ENCODE measurements around the gene PCDHA7.
"Not testable (repeated sequence)": the region's sequence is repeated elsewhere in the genome, so short reads cannot be mapped to it uniquely, and the experiment has no call there.

Gene PCDHA7

DNA sequence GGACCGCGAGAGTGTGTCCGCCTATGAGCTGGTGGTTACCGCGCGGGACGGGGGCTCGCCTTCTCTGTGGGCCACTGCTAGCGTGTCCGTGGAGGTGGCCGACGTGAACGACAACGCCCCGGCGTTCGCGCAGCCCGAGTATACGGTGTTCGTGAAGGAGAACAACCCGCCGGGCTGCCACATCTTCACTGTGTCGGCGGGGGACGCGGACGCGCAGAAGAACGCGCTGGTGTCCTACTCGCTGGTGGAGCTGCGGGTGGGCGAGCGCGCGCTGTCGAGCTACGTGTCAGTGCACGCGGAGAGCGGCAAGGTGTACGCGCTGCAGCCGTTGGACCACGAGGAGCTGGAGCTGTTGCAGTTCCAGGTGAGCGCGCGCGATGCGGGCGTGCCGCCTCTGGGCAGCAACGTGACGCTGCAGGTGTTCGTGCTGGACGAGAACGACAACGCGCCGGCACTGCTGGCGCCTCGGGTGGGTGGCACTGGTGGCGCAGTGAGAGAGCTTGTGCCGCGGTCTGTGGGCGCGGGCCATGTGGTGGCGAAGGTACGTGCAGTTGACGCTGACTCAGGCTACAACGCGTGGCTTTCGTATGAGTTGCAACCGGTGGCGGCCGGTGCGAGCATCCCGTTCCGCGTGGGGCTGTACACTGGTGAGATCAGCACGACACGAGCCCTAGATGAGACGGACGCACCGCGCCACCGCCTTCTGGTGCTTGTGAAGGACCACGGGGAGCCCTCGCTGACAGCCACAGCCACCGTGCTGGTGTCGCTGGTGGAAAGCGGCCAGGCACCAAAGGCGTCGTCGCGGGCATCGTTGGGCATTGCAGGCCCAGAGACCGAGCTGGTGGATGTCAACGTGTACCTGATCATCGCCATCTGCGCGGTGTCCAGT, 1.8 kb downstream of the PCDHA7 start:
- Mint-ChIP-seq H3K4me3 (no peak overlapping the region), H3K27ac (no peak overlapping the region), H3K27me3 (ENCODE audit: low read depth, poor library complexity) (no peaks in the 10 kb centered on the region), H3K4me1 (no peaks in the 10 kb centered on the region), H3K36me3 (ENCODE audit: low read depth) (peaks cover 85% of the 10 kb centered on the region), H3K9me3 (peaks cover 88% of the 10 kb centered on the region)
- DNase-seq = no peak
- TF ChIP-seq, protein P1, sequence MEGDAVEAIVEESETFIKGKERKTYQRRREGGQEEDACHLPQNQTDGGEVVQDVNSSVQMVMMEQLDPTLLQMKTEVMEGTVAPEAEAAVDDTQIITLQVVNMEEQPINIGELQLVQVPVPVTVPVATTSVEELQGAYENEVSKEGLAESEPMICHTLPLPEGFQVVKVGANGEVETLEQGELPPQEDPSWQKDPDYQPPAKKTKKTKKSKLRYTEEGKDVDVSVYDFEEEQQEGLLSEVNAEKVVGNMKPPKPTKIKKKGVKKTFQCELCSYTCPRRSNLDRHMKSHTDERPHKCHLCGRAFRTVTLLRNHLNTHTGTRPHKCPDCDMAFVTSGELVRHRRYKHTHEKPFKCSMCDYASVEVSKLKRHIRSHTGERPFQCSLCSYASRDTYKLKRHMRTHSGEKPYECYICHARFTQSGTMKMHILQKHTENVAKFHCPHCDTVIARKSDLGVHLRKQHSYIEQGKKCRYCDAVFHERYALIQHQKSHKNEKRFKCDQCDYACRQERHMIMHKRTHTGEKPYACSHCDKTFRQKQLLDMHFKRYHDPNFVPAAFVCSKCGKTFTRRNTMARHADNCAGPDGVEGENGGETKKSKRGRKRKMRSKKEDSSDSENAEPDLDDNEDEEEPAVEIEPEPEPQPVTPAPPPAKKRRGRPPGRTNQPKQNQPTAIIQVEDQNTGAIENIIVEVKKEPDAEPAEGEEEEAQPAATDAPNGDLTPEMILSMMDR (IDR thresholded peaks at IDR 0.05) = no peak

DNA sequence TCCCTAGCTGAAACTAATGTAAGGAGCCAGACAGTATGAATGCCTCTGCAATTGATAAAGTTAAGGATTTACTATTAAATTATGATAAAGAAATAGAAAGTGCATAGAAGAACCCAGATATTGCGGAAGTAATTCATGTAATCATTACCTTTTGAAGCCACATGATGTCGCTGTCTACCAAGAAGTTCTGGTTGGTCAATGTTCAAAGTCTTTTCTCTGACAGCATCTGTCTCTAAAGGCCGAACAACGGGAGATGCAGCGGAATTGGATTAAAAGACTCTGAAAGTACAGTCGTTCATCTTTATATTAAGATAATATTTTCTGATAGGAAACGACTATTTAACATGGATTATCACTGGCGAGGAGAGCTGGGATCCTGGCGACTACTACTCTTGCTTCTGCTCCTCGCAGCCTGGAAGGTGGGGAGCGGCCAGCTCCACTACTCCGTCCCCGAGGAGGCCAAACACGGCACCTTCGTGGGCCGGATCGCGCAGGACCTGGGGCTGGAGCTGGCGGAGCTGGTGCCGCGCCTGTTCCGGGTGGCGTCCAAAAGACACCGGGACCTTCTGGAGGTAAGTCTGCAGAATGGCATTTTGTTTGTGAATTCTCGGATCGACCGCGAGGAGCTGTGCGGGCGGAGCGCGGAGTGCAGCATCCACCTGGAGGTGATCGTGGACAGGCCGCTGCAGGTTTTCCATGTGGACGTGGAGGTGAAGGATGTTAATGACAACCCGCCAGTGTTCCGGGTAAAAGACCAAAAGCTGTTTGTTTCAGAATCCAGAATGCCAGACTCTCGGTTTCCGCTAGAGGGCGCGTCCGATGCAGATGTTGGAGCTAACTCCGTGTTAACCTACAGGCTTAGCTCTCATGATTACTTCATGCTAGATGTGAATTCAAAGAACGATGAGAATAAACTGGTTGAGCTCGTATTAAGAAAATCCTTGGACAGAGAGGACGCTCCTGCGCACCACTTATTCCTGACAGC, 7.2 kb downstream of the PCDHA7 start, which contains the start of gene PCDHA8:
Gene PCDHA8, plus strand, starts transcription at position 210 of the 985 bp plus-strand sequence. Its CDS starts 135 bp downstream, at position 345.
- Mint-ChIP-seq H3K36me3 (ENCODE audit: low read depth) (peaks cover 76% of the 10 kb centered on the region), H3K27ac (no peak within 1 kb of the TSS), H3K4me3 (no peak within 1 kb of the TSS), H3K27me3 (ENCODE audit: low read depth, poor library complexity) (no peaks in the 10 kb centered on the region), H3K9me3 (peaks cover 85% of the 10 kb centered on the region), H3K4me1 (no peaks in the 10 kb centered on the region)
- TF ChIP-seq, protein P1 (IDR thresholded peaks at IDR 0.05) = no peak
- DNase-seq = no peak

DNA sequence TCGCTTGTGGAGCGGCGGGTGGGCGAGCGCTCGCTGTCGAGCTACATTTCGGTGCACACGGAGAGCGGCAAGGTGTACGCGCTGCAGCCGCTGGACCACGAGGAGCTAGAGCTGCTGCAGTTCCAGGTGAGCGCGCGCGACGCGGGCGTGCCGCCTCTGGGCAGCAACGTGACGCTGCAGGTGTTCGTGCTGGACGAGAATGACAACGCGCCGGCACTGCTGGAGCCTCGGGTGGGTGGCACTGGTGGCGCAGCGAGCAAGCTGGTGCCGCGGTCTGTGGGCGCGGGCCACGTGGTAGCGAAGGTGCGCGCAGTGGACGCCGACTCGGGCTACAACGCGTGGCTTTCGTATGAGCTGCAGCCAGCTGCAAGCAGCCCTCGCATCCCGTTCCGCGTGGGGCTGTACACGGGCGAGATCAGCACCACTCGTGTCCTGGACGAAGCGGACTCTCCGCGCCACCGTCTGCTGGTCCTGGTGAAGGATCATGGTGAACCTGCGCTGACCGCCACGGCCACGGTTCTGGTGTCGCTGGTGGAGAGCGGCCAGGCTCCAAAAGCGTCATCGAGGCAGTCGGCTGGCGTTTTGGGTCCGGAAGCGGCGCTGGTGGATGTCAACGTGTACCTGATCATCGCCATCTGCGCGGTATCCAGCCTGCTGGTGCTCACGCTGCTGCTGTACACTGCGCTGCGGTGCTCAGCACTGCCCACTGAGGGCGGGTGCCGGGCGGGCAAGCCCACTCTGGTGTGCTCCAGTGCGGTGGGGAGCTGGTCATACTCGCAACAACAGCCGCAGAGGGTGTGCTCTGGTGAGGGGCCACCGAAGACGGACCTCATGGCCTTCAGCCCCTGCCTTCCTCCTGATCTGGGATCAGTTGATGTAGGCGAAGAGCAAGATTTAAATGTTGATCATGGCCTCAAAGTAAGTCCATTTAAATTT, 9.0 kb downstream of the PCDHA7 start:
- no peak for DNase-seq
- Mint-ChIP-seq H3K27ac (no peak overlapping the region), H3K36me3 (ENCODE audit: low read depth) (peaks cover 79% of the 10 kb centered on the region), H3K27me3 (ENCODE audit: low read depth, poor library complexity) (no peaks in the 10 kb centered on the region), H3K9me3 (peaks cover 87% of the 10 kb centered on the region), H3K4me3 (no peak overlapping the region), H3K4me1 (no peaks in the 10 kb centered on the region)
- TF ChIP-seq, protein P1 (IDR thresholded peaks at IDR 0.05) = no peak

DNA sequence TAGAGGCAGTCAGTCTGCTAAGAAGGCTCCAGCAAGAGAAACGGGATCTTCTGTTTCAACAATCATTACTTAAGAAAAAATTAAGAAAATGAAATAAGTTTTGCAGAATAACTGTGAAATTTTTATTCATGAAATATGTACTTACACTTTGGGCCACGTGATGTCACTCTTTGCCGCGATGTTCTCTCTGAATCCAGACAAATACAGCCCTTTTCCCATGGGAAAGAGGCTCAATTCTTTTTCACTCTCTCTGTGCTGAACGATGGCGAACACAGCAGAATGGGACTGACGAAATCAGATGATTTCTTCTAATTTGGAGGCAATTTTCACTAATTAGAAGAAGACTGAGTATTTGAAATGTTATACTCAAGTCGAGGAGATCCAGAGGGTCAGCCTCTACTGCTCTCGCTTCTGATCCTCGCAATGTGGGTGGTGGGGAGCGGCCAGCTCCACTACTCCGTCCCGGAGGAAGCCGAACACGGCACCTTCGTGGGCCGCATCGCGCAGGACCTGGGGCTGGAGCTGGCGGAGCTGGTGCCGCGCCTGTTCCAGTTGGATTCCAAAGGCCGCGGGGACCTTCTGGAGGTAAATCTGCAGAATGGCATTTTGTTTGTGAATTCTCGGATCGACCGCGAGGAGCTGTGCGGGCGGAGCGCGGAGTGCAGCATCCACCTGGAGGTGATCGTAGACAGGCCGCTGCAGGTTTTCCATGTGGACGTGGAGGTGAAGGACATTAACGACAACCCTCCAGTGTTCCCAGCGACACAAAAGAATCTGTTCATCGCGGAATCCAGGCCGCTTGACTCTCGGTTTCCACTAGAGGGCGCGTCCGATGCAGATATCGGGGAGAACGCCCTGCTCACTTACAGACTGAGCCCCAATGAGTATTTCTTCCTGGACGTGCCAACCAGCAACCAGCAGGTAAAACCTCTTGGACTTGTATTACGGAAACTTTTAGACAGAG, 14.4 kb downstream of the PCDHA7 start, which contains the start of gene PCDHA9:
Gene PCDHA9, plus strand, starts transcription at position 244 of the 964 bp plus-strand sequence. Its CDS starts 114 bp downstream, at position 358.
- peaks cover 77% of the 10 kb centered on the region for H3K36me3 Mint-ChIP-seq (ENCODE audit: low read depth)
- not testable (repeated sequence) for H3K27me3 Mint-ChIP-seq (ENCODE audit: low read depth, poor library complexity); DNase-seq; H3K27ac Mint-ChIP-seq; H3K4me3 Mint-ChIP-seq; H3K4me1 Mint-ChIP-seq
- peaks cover 78% of the 10 kb centered on the region for H3K9me3 Mint-ChIP-seq

DNA sequence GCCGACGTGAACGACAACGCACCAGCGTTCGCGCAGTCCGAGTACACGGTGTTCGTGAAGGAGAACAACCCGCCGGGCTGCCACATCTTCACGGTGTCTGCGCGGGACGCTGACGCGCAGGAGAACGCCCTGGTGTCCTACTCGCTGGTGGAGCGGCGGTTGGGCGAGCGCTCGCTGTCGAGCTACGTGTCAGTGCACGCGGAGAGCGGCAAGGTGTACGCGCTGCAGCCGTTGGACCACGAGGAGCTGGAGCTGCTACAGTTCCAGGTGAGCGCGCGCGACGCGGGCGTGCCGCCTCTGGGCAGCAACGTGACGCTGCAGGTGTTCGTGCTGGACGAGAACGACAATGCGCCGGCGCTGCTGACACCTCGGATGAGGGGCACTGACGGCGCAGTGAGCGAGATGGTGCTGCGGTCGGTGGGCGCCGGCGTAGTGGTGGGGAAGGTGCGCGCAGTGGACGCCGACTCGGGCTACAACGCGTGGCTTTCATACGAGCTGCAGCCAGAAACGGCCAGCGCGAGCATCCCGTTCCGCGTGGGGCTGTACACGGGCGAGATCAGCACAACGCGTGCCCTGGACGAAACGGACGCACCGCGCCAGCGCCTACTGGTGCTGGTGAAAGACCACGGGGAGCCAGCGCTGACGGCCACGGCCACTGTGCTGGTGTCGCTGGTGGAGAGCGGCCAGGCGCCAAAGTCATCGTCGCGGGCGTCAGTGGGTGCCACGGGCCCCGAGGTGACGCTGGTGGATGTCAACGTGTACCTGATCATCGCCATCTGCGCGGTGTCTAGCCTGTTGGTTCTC, 16.0 kb downstream of the PCDHA7 start:
- H3K27ac Mint-ChIP-seq; DNase-seq; H3K4me1 Mint-ChIP-seq; H3K4me3 Mint-ChIP-seq; H3K27me3 Mint-ChIP-seq (ENCODE audit: low read depth, poor library complexity): not testable (repeated sequence)
- Mint-ChIP-seq H3K9me3 (peaks cover 69% of the 10 kb centered on the region), H3K36me3 (ENCODE audit: low read depth) (peaks cover 66% of the 10 kb centered on the region)
